Stimulated activated CD4-positive, alpha-beta T cell treated with anti-CD3 and anti-CD28 coated beads, Interleukin-1b, Interleukin-23, amount 100 ng/mL, for 24 hours (primary cell): ENCODE data around the gene FHL5.
"Not testable (repeated sequence)": the region's sequence is repeated elsewhere in the genome, so short reads cannot be mapped to it uniquely, and the experiment has no call there.

Experiments used
- DNase-seq, 4 experiments: peaks; one replicate each; pipeline ENCODE4 v3.0.0-alpha.2; 2020; ENCODE audit warnings: low read depth in 4 of 4, low spot score in 1 of 4

FHL5 gene

DNA sequence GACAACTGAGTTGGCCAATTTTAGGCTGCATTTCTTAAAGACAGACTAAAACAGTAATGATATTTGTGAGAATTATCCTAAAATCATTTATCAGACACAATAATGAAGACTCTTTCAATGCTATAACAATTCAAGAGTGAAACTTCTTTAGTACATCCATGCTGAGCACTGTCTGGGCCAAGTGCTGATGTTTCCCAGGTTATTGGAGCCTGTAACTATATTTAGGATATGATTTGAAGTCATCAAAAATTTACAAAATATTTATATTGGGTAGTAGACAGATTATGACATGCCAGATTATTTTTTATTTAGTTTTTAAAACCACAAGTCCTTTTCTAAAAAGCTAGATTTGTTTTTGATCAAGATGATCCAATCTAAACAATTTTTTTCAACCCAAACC lies 45.1 kb downstream of the FHL5 start:
- DNase-seq: no peak

DNA sequence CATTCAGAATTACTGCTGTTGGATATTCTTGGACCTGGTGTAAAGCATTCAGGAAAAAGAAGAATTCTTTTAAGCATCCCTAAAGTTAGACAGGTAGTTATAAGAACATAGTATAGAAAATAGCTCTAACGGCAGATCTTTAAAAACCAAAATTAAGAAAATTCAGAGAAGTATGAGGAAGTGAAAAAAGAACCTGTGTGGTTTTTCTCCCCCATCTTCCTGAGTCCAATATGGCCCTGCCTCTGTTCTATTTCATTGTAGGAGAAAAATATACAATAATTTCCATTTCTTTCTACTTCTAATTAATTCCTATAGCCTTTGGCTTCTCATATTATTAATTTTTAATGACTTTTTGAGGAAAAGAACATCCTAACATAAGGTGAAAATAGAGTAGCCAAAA lies 47.1 kb downstream of the FHL5 start:
- DNase-seq: no peak

GRCh38 chr6:96611342-96611991 lies 48.5 kb downstream of the FHL5 start:
- DNase-seq: no peak

- DNase-seq: no peak
Measured at GRCh38 chr6:96613291-96613999, 50.5 kb downstream of the FHL5 start.

DNA sequence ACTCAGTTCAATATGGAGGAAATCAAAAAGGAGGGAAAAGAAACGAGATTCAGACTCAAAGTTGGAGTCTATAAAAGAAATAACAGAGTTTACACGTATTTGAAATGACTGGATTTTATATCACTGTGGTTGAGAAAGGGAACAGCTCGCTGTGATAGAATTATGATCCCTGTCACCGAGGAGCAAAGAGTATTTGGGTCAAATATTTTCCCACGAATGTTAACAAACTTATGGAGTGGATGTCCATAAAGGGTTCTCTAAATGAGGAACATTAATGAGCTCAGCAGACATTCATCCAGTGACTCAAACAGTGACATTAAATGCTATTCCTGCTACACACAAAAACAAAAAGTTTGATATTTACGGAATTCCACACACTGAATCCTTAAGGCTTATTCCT lies 57.9 kb downstream of the FHL5 start:
- no peak for DNase-seq

DNA sequence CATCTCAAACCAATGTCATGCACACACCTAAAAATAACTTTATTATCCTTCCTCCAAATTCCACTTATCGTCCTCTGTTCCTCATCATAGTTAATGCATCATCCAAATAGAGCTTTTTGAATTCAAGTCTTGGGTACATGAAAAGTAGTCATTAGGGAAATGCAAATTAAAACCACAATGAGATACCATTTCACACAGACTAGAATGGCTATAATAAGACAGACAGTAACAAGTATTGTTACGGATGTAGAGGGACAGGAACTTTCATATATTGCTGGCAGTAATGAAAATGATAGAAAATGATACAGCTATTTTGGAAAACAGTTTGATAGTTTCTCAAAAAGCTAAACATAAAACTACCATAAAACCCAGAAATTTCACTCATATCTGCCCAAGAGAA lies 59.1 kb downstream of the FHL5 start:
- DNase-seq: no peak

GRCh38 chr6:96624957-96625356 lies 62.0 kb downstream of the FHL5 start:
- DNase-seq: no peak

- no peak for DNase-seq
Measured at GRCh38 chr6:96626759-96627364, 63.9 kb downstream of the FHL5 start.

DNA sequence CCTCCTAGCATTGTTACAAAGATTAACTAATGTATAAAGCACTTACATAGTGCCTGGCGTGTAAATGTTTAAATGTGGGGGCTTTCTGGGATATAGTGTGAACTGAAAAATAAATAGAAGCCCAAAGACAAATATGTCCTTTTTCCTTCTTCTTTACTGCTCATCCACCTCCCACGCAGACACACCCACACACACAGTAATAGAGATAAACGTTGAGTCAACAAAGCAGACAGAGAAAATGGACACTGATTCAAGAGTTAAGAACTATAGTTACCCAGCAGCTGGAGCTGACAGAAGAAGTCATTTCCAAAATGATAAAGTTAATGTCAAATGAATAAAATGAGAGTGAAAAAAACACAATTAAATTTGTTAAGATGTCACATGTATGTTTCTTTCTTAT lies 68.3 kb downstream of the FHL5 start:
- no peak for DNase-seq

- DNase-seq: not testable (repeated sequence)
Measured at GRCh38 chr6:96637979-96638378, 75.1 kb downstream of the FHL5 start.

DNA sequence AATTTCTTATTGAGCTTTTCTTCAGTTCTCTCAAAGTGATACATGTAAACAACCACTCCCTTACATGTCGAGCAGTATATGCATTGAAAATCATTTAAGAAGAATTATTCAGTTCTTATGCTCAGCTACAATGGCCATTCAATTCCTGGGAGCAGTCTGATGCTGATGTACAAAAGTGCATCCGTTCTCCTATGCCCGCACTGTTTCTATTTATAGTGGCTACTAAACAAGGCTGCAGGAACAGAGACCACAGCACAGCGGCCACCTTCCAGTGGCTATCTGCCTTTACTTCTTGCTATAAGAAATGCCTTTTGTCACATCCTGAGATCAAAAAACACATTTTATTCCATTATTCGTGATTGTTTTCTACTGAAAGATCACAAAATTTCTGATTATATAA lies 82.2 kb downstream of the FHL5 start:
- DNase-seq: no peak

DNA sequence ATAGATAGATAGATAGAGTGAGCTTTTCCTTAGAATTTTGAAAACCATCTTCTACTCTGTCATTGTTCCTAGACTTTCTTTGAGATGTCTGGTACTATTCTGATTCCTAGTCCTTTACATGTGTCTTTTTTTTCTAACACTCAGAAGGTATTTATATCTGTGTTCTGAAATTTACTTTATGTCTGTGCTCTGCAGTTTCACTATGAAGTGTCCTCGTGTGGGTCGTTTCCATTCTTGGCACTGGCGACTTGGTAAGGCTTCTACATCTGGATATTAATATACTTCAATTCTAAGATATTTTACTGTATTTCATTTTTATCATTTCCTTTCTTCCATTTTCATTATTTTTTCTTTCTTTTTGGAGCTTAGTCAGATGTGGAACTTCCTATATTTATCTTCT lies 87.0 kb downstream of the FHL5 start:
- DNase-seq: no peak

DNA sequence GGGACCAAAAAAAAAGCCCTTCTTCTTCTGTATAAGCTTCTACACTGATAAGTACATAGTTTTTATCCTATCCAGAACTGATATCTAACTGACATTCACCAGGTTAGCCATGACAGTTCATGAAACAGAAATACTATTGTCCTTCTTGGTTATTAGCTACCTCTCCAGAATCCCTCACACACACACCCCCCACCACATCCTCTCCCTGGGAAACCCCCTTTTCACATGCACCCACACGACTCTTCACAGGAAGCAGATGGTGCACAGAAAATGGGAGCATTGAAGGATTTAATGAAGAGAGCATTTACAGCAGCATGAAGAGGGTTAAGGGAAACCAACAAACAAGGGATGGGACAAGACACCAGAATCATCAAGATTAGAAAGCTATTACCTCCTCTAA lies 88.9 kb downstream of the FHL5 start:
- no peak for DNase-seq

DNA sequence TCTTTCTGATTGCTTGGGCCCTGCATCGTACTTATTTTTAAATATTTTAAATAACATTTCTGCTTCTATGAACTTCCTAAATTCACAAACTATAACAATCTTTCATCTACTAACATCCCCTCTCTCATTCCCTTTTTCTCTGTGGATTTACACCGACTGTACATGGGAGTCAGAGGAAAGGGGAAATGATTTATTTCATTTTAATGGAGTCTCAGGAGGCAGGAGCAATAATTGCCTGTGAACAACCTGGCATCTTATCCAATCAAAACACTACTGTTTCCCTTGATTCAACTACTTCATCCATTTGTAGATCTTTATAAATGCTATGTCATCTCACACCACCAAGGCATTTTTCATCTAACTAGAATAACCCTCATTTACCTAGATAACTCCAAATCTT lies 89.6 kb downstream of the FHL5 start:
- no peak for DNase-seq

GRCh38 chr6:96653181-96653580 lies 90.3 kb downstream of the FHL5 start:
- DNase-seq: no peak

GRCh38 chr6:96656567-96656966 lies 93.6 kb downstream of the FHL5 start:
- no peak for DNase-seq

- DNase-seq: no peak
Measured at GRCh38 chr6:96657344-96657743, 94.4 kb downstream of the FHL5 start.

DNA sequence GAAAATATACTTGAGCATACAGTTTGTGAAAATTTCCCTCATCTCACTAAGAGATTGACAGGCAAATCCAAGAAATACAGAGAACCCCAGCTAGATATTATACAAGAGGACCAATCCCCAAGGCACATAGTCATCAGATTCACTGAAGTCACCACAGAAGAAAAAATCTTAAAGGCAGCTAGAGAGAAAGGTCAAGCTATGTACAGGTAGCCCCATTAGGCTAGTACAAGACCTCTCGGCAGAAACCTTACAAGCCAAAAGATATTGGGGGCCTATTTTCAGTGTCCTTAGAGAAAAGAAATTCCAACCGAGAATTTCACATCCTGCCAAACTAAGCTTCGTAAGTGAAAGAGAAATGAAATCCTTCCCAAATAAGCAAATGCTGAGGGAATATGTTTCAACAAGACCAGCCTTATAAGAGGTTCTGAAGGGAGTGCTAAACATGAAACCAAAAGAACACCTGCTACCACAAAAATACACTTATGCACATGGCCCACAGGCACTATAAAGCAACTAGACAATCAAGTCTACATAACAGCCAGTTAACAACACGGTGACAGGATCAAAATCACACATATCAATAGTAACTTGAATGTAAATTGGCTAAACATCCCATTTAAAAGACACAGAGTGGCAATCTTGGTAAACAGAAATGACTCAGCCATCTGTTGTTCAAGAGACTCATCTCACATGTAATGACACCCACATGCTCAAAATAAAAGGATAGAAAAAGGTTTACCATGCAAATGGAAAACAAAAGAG lies 96.3 kb downstream of the FHL5 start:
- DNase-seq: no peak
